SU-DHL-6 (cell line): ENCODE measurements around the gene TNN.

ENCODE experiments used
- H2AFZ ChIP-seq: fragments of 200-600 bp; sonication (generic); 2 replicates; pipeline ENCODE4 v1.6.1; 2014; ENCODE audit warnings: low read depth, mild to moderate bottlenecking, moderate library complexity, mixed read lengths, antibody characterized with exemption, low read length; ENCODE audit not compliant: severe bottlenecking
- H3F3A ChIP-seq: fragments of 200-600 bp; shearing (Covaris generic); 2 replicates; pipeline ENCODE4 v1.6.0; 2016; ENCODE audit warnings: antibody characterized with exemption, mild to moderate bottlenecking; ENCODE audit not compliant: insufficient read depth
- H3K27ac ChIP-seq: fragments of 200-600 bp; sonication (generic); 2 replicates; pipeline ENCODE4 v1.5.1; 2016; ENCODE audit warnings: low read depth, mild to moderate bottlenecking, low read length, moderate library complexity, mixed read lengths
- H3K27me3 ChIP-seq: fragments of 200-600 bp; sonication (generic), shearing (Covaris generic); 2 replicates; pipeline ENCODE4 v1.6.0; 2014; ENCODE audit warnings: mild to moderate bottlenecking, low read length
- H3K36me3 ChIP-seq: fragments of 200-600 bp; sonication (generic); 2 replicates; pipeline ENCODE4 v1.6.1; 2014; ENCODE audit warnings: mild to moderate bottlenecking, low read length, mixed read lengths
- H3K4me2 ChIP-seq: fragments of 300-600, 200-600 bp; shearing (Covaris generic), sonication (generic); 2 replicates; pipeline ENCODE4 v1.6.0; 2014; ENCODE audit warnings: low read length, low read depth, mild to moderate bottlenecking; ENCODE audit not compliant: poor library complexity, severe bottlenecking
- H3K4me3 ChIP-seq: fragments of 200-600 bp; sonication (generic); 2 replicates; pipeline ENCODE4 v1.5.1; 2014; ENCODE audit warnings: antibody characterized with exemption, low read length, mild to moderate bottlenecking, mixed read lengths; ENCODE audit not compliant: insufficient read depth, poor library complexity, severe bottlenecking
- H3K79me2 ChIP-seq: fragments of 200-600 bp; sonication (generic); 2 replicates; pipeline ENCODE4 v1.6.1; 2014; ENCODE audit warnings: mild to moderate bottlenecking, low read length, moderate library complexity; ENCODE audit not compliant: insufficient read depth
- H3K9ac ChIP-seq: fragments of 200-600 bp; sonication (generic); 2 replicates; pipeline ENCODE4 v1.7.0; 2014; ENCODE audit warnings: mild to moderate bottlenecking, low read length
- H3K9me2 ChIP-seq: fragments of 200-600 bp; sonication (generic); replicated peaks from 2 replicates; pipeline ENCODE4 v1.6.1; 2014; ENCODE audit warnings: low read length; ENCODE audit not compliant: insufficient read depth
- H3K9me3 ChIP-seq: fragments of 200-600 bp; sonication (generic); 2 replicates; pipeline ENCODE4 v1.6.1; 2014; ENCODE audit warnings: low read length, mixed read lengths; ENCODE audit not compliant: insufficient read depth
- H4K20me1 ChIP-seq: fragments of 200-600 bp; sonication (generic); 2 replicates; pipeline ENCODE4 v1.6.1; 2014; ENCODE audit warnings: low read depth, mild to moderate bottlenecking, antibody characterized with exemption, low read length, moderate library complexity, mixed read lengths
- CTCF ChIP-seq: fragments of 200-600 bp; sonication (generic); IDR thresholded peaks from one replicate; pipeline ENCODE4 v1.5.1; 2017; ENCODE audit warnings: antibody characterized with exemption, mild to moderate bottlenecking, low read length, moderate library complexity; ENCODE audit not compliant: insufficient read depth, poor library complexity, severe bottlenecking
- EZH2phosphoT487 ChIP-seq: fragments of 200-600 bp; sonication (generic), shearing (Covaris generic); conservative IDR thresholded peaks from 2 replicates; pipeline ENCODE4 v1.6.1; 2018; ENCODE audit warnings: mild to moderate bottlenecking, antibody characterized with exemption, low read length, moderate library complexity, mixed read lengths

The TNN gene

GRCh38 chr1:175054736-175055135 is 12.9 kb upstream of the TNN start:
- Histone ChIP-seq H3F3A (no peaks in the 10 kb centered on the region), H2AFZ (no peak overlapping the region), H3K9ac (no peak overlapping the region), H4K20me1 (no peaks in the 10 kb centered on the region), H3K4me2 (no peak overlapping the region), H3K79me2 (no peaks in the 10 kb centered on the region), H3K9me2 (no peaks in the 10 kb centered on the region), H3K36me3 (no peaks in the 10 kb centered on the region), H3K27me3 (0 out of 2 replicates have a peak, but pooled peaks cover 4% of the 10 kb centered on the region), H3K27ac (no peak overlapping the region), H3K4me3 (no peak overlapping the region), H3K9me3 (no peaks in the 10 kb centered on the region)
- no peak for TF ChIP-seq EZH2phosphoT487
- TF ChIP-seq CTCF = no peak

- TF ChIP-seq CTCF (no peak), EZH2phosphoT487 (no peak)
- no peaks in the 10 kb centered on the region for H3K9me2 ChIP-seq
- H3K27ac ChIP-seq = no peak overlapping the region
- no peak overlapping the region for H3K4me2 ChIP-seq
- H2AFZ ChIP-seq = no peak overlapping the region
- no peaks in the 10 kb centered on the region for H4K20me1 ChIP-seq
- no peaks in the 10 kb centered on the region for H3K36me3 ChIP-seq
- no peaks in the 10 kb centered on the region for H3K9me3 ChIP-seq
- H3K9ac ChIP-seq = no peak overlapping the region
- no peak overlapping the region for H3K4me3 ChIP-seq
- H3K27me3 ChIP-seq = no peaks in the 10 kb centered on the region
- H3F3A ChIP-seq = no peaks in the 10 kb centered on the region
- H3K79me2 ChIP-seq = no peaks in the 10 kb centered on the region
Observed at GRCh38 chr1:175062339-175062738, 5.3 kb upstream of the TNN start.

- H3K9ac ChIP-seq = no peak overlapping the region
- no peak for TF ChIP-seq CTCF
- no peak for TF ChIP-seq EZH2phosphoT487
- no peaks in the 10 kb centered on the region for H4K20me1 ChIP-seq
- no peaks in the 10 kb centered on the region for H3K9me2 ChIP-seq
- H3K36me3 ChIP-seq = no peaks in the 10 kb centered on the region
- H3F3A ChIP-seq = no peaks in the 10 kb centered on the region
- no peak overlapping the region for H3K4me2 ChIP-seq
- no peak overlapping the region for H2AFZ ChIP-seq
- no peaks in the 10 kb centered on the region for H3K79me2 ChIP-seq
- no peak overlapping the region for H3K4me3 ChIP-seq
- H3K9me3 ChIP-seq = no peaks in the 10 kb centered on the region
- no peak overlapping the region for H3K27ac ChIP-seq
- H3K27me3 ChIP-seq = no peaks in the 10 kb centered on the region
Observed at GRCh38 chr1:175062858-175063257, 4.8 kb upstream of the TNN start.

GRCh38 chr1:175070818-175071217 is 3.2 kb downstream of the TNN start:
- TF ChIP-seq EZH2phosphoT487 (no peak), CTCF (no peak)
- no peak overlapping the region for H3K4me2 ChIP-seq

More at GRCh38 chr1:175070818-175071217, 3.2 kb downstream of the TNN start:
- Histone ChIP-seq H3K9me3 (no peaks in the 10 kb centered on the region), H3K27ac (no peak overlapping the region), H2AFZ (no peak overlapping the region), H3K9me2 (no peaks in the 10 kb centered on the region), H4K20me1 (no peaks in the 10 kb centered on the region), H3K9ac (no peak overlapping the region), H3F3A (no peaks in the 10 kb centered on the region), H3K27me3 (no peaks in the 10 kb centered on the region), H3K79me2 (no peaks in the 10 kb centered on the region), H3K36me3 (no peaks in the 10 kb centered on the region), H3K4me3 (no peak overlapping the region)
